ENCODE measurements around the gene GGA1.

- TF ChIP-seq POLR2A (IDR thresholded peaks at IDR 0.05; ENCODE audit: low read depth, low read length) (no peak; the same call in 1 of the 2 replicates), TAF1 (IDR thresholded peaks at IDR 0.05; ENCODE audit: low read depth, low read length) (no peak; the same call in 1 of the 2 replicates)
Measured at GRCh38 chr22:37658133-37659065, 49.8 kb downstream of the GGA1 start, which contains the start of gene PDXP.
